ENCODE results near the gene CAMKMT.

CAMKMT gene

GRCh38 chr2:44612276-44612675, 250.5 kb downstream of the CAMKMT start:
- DNase-seq, result no peak

DNA sequence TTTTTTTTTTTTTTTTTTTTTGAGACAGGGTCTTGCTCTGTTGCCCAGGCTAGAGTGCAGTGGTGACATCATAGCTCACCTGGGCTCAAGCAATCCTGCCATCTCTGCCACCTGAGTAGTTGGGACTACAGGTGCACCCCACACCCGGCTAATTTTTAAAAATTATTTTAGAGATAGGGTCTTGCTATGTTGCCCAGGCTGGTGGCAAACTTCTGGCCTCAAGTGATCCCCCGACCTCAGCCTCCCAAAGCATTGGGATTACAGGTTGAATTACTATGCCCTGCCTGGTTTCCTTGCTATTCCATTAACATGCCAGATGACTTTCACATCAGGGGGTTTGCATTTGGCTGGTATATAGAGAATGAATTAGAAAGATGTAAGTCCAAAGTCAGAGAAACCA, 253.2 kb downstream of the CAMKMT start:
- no peak for DNase-seq

DNA sequence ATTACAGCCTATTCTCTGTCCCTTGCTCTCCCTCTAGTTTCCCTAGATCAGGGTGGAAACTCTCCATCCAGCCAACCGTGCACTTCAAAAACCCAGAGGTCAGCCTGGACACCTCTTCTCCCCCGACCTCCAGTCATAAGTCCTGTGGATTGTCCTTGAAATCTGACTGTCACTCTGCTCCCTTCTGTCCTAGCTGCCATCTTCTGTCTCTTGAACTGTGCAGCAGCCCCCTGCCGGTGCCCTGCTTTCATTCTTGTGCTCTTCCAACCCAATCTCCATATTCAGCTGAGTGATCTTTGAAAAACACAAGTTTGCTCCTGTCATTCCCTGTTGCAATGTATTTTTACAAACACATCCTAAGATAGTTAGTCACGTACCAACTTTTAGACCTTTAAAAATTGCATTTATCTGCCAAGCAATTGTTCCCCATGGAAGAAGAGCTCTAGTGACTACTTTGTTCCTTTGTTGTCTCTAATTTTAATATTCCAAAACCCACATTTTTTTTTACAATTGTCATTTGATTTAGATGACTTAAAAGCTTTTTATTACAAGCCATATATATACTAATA, 254.3 kb downstream of the CAMKMT start:
- no peak for DNase-seq

- DNase-seq, result no peak
Measured at GRCh38 chr2:44616667-44617155, 255.0 kb downstream of the CAMKMT start.

DNA sequence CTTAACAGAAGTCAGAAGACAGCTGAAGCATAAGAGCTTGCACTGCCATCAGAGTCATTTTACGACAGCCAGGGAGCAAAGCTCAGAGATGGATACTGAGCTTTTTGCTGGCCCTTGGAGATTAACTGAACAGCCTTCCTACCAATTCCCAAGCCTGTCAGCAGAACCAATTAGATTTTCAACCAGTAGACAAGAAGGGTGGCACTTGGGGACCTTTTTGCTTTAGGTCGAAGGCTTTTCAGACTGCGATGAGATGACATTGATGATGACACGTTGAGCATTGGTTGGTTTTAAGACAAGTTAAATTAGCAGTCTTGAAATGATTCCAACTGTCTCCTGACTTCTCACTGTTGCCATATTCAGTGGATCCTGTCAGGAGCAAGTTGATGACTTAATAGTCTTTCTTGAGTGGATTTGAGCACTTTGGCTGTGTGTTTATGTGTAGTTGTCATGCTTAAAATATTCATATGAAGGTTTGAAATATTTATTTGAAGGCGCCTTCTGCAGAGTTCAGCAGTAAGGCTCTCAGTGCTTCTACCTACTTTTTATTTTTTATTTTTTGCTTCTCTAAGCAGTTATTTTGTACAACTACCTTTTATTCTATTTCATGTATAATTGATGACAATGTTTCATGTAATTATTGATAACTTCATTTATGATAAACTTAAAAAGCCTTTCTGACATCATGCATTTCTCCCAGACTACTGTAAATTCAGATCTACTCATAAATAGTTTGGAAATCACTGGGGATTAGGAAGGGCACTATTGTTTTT, 256.7 kb downstream of the CAMKMT start:
- no peak for DNase-seq

DNA sequence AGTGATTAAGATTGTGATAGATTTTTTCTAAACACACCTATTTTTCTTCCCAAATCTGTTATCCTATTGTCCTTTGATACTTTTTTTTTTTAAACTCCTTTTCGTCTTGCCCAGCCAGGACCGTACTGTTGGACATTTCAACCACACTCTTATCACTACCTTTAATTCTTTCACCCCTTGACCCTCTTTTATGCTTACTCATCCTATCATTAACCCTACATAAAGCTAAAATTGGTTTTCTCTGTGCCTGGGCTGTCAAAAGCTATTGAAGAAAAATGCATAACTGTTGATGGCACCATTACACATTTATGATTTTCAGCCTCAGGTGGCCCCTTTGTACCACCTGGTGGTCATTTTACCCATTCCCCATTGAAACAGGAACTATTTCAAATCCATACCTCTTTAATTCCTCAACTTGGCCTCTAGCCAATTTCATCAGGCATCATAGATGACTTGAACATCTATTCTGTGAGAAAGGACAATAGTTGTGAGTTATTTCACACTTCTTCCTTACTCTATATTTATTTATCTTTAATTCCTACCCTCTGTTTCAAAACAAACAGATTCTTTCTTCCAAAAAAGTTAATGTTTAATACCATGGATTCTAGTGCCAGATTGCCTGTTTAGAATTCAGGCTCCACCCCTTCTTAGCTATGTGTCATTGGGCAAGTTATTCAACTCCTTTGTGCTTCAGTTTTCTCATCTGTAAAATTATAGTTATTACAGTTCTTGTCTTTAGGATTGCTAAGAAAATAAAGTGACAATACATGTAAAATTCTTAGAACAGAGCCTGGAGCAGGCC, 258.6 kb downstream of the CAMKMT start:
- no peak for DNase-seq

DNA sequence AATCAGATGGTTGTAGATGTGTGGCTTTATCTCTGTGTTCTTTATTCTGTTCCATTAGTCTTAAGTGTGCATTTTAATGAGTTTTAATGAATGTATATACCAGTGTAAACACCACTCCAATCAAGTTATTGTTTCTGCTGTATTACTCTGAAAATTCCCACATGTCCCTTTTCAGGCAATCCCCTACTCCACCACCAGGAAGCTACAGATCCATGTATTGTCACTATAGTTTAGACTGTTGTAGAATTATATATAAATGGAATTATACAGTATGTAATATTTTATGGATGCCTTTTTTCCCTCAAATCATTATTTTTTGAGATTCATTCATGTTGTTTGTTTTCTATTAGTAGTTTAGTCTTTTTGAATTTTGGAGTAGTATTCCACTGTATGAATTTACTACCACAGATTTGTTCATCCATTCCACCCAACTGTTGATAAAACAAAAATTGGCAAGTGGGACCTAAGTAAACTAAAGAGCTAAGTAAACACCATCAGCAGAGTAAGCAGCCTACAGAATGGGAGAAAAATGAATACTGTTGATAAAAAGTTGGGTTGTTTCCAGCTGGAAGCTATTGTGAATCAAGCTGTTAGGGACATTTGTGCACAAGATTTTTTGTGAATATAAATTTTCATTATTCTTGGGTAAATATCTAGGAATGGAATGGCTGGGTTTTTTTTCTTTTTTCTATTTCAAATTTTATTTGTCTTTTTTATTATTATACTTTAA, 262.0 kb downstream of the CAMKMT start:
- DNase-seq, result no peak

GRCh38 chr2:44628297-44628696, 266.6 kb downstream of the CAMKMT start:
- DNase-seq, result no peak

DNA sequence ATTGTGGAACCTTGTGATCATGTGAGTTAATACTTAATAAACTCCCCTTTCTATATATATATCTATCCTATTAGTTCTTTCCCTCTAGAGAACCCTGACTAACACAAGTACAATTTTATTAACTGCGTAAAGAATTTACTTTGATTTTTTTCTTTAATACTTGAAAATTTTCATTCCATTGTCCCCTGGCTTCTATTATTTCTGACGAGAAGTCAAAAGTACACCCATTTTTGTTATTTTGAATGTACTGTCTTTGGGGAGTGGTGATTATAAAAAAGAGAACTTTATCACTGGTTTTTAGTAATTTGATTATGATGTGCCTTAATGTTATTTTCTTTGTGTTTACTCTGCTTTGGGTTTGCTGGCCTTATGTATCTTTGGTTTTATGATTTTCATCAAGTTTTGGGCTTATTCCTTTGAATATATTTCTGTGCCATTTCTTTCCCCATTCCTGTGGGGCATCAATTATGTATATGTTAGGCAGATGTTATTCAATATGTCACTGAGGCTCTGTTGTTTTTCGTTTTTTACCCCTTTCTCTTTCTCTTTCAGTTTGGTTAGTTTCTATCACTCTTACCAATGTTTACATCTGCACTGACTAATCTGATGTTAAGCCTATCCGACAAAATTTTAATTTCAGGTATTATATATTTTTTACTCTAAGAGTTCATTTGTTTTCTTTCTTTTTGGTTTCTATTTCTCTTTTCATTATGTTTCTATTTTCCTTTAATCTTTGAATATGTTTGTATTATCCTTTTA, 271.4 kb downstream of the CAMKMT start:
- no peak for DNase-seq

DNA sequence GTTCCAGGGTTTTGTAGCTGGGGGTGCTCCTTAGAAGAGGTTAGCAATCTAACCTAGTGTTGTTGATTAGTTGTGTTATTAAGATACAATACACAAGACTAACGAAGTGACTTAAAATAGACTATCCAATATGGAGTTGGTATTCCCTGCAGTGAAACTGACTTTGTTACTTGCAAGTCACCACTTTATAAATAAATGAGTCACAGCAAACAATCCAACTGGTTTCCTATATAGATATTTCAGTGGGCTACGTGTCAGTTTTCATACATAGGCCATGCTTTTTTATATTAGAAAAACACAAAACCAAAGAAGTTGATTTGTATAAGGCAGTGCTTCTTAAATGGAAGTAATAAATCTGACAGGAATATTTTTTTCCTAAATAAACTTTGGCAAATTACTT, 274.0 kb downstream of the CAMKMT start:
- DNase-seq, result no peak

DNA sequence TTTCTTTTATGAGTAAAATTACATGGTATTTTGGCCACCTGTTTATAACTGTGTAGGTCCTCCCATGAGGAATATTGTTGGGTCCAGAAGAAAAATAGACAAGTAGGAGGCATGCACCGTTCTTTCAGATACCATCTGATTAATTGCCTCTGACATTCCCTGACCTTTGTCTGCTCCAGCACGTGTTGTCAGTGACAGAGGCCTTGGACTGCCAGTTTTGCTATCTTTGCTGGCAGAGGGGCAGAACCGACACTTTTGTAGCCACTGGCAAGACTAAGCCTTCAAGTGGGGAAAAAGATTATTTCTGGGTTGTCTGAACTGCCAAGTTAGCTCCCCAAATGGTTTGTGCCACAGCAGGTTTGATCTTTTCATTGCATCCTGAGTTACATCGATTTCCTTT, 276.9 kb downstream of the CAMKMT start:
- no peak for DNase-seq

GRCh38 chr2:44639399-44639798, 277.7 kb downstream of the CAMKMT start:
- no peak for DNase-seq

- DNase-seq, result no peak
Measured at GRCh38 chr2:44642123-44642857, 280.5 kb downstream of the CAMKMT start.

GRCh38 chr2:44645937-44646336, 284.2 kb downstream of the CAMKMT start:
- no peak for DNase-seq

DNA sequence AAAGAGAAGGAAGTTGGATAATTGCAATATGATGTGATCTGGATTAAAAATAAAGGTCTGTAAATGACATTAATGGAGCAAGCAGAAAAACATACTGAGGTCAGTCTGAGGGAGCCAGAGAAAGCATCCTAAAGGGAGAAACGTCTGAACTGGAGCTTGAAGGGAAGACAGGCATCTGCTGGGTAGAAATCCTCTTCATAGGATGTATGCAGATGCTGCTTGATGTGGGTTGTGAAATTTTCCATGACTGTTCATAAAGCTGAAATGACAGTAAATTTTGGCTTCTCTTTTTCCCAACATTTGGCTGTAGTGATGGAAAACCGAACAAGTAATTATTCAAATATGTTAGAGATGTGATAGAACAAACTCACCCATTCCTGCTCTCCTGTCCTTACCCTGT, 287.6 kb downstream of the CAMKMT start:
- no peak for DNase-seq

DNA sequence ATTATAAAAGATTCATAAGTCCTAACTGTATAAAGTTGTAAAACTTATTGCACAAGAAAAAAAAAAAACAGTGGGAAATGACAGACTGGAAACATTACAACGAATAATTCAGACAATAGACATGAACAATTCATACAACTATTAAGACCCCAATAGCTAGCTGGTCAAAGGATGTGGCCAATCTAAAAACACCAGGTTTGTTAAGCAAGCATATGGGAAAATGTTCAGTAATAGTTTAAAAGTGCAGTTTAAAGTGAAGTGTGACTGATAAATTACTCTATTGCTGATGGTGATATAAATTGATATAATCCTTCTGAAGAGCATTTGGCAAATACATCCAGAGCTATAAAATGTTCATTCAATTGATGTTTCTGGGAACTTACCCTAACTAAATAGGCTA, 289.0 kb downstream of the CAMKMT start:
- DNase-seq, result no peak

GRCh38 chr2:44651974-44652373, 290.2 kb downstream of the CAMKMT start:
- DNase-seq, result no peak

- DNase-seq, result no peak
Measured at GRCh38 chr2:44652701-44653100, 291.0 kb downstream of the CAMKMT start.

- no peak for DNase-seq
Measured at GRCh38 chr2:44655401-44655864, 293.7 kb downstream of the CAMKMT start.

DNA sequence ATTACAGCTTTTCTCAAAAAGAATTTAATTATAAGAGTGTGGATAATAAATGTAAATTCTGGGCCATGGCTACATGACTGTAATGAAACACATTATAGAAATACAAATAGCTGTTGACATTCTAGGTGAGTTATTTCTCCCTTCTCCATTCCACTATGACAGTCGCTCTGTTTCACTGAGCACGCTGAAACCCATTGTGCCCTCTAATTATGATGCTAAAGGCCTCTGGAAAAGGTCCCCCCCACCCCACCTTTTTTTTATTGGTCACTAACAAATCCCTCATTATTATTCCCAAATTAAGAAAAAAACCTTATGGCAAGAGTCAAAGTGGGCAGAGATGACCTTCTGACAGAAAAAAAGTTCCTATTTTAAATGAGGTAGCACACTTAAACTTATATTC, 294.7 kb downstream of the CAMKMT start:
- DNase-seq, result no peak

- DNase-seq, result no peak
Measured at GRCh38 chr2:44663471-44664073, 301.8 kb downstream of the CAMKMT start.

Data from CD4-positive, alpha-beta T cell treated with Interferon gamma for 1 hour (primary cell).